Fibroblast of mammary gland (primary cell): ENCODE data around the gene CTTNBP2NL.

Experiments
- DNase-seq: peaks from one replicate; pipeline ENCODE4 v3.0.0-alpha.2; 2010; ENCODE audit warnings: low read depth
- H3K4me3 ChIP-seq: 2 replicates; pipeline ENCODE4 v1.5.1; 2011; ENCODE audit warnings: low read depth, mild to moderate bottlenecking, low read length, moderate library complexity; ENCODE audit not compliant: control insufficient read depth
- TF ChIP-seq, protein P1 (sequence below): conservative IDR thresholded peaks from 2 replicates; pipeline ENCODE4 v1.5.1; 2011; ENCODE audit warnings: low read depth, low read length, inconsistent platforms; ENCODE audit not compliant: control insufficient read depth, insufficient read depth

Gene CTTNBP2NL, protein sequence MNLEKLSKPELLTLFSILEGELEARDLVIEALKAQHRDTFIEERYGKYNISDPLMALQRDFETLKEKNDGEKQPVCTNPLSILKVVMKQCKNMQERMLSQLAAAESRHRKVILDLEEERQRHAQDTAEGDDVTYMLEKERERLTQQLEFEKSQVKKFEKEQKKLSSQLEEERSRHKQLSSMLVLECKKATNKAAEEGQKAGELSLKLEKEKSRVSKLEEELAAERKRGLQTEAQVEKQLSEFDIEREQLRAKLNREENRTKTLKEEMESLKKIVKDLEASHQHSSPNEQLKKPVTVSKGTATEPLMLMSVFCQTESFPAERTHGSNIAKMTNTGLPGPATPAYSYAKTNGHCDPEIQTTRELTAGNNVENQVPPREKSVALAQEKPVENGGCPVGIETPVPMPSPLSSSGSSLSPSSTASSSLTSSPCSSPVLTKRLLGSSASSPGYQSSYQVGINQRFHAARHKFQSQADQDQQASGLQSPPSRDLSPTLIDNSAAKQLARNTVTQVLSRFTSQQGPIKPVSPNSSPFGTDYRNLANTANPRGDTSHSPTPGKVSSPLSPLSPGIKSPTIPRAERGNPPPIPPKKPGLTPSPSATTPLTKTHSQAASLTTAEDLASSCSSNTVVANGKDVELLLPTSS

DNA sequence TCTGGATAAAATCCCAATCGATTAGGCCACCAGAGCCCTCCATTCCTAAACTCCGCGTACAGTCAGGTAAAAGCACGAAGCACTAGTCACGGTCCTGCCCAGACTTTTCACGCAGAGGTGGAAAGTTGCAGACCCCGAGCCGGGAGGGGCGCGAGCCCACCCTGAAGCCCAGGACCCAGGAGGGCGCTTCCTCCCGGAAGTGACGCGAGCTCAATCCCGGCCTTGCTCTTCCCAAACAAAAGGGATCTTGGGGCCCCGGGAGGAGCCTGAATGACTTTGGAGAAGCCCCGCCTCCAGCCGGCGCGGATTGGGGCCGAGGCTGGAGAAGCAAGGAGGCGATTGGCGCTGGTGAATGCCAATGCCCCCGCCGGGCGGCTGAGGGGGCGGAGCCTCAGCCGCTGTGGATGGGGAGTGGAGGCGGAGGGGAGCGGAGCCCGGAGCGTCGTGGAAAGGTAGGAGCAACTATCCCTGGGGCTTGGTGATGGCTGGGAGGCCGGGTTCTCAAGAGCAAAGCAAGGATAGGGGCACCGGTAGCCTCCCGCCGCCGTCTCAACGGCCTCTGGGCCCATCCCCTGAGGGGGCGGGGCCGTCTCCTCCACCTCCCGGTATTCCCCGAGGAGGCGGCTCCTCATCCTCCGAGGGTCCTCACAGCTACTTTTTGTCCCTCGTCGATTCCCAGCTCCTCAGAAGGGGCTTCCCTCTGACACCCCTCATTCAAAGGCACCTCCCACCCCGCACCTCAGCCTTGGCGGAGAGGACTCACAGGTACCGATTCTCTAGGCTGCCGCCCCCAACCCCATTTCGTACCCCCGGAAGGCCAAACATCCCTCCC lies at the start of gene CTTNBP2NL:
Gene CTTNBP2NL, plus strand, starts transcription at position 394 of the 832 bp plus-strand sequence. CDS start 19,952 bp downstream, outside the sequence.
- peak within 1 kb of the TSS; percentile 99 for H3K4me3 ChIP-seq
- TF ChIP-seq, protein P1, sequence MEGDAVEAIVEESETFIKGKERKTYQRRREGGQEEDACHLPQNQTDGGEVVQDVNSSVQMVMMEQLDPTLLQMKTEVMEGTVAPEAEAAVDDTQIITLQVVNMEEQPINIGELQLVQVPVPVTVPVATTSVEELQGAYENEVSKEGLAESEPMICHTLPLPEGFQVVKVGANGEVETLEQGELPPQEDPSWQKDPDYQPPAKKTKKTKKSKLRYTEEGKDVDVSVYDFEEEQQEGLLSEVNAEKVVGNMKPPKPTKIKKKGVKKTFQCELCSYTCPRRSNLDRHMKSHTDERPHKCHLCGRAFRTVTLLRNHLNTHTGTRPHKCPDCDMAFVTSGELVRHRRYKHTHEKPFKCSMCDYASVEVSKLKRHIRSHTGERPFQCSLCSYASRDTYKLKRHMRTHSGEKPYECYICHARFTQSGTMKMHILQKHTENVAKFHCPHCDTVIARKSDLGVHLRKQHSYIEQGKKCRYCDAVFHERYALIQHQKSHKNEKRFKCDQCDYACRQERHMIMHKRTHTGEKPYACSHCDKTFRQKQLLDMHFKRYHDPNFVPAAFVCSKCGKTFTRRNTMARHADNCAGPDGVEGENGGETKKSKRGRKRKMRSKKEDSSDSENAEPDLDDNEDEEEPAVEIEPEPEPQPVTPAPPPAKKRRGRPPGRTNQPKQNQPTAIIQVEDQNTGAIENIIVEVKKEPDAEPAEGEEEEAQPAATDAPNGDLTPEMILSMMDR = no peak
- peak; percentile 91 for DNase-seq

DNA sequence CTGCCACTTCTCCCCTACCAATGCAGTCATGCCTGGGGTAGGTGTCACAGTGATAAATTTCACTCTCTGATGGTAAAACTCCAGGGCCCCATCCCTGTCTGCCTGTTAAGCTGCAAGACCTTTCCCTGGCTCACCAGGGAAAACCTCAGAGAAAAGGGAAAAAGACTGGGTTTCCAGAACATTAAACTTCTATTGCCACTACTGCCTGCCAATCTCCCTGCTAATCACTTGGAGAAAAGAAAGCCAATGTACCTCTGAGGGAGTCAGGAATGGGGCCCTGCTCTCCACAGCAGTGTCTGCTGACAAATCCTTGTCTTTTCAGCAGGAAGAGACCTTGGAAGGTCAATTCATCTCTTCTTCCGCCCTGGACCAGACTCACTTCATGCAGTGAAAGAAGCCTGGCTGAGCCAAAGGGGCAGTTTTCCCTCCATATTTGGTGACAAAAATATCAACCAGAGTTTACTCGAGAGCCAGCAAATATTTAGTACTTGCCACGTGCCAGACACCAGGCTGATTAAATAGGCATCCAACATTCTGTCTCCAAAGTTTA lies 49.1 kb upstream of the CTTNBP2NL start:
- DNase-seq = no peak
- TF ChIP-seq, protein P1 = no peak
- H3K4me3 ChIP-seq = no peak overlapping the region

DNA sequence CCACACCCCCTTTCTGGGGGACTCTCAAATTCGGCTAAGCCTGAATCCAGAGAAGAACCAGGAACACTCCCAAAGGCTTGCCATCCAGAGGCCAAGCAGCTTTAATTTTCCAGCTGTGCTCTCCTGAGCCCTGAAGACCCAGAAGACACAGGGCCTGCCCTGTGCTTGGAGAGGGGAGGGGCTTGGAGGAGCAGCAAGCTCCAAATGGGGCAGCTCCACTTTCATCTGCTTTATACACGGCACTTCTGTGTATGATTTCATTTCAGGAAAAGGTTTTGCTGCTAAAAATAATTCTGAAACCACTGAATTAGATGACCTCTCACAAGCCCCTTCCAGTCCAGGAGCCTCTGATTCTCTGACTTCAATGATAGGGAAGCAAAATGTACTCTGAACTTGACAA lies 39.2 kb upstream of the CTTNBP2NL start:
- no peak for DNase-seq
- TF ChIP-seq, protein P1 = no peak
- H3K4me3 ChIP-seq = no peak overlapping the region

DNA sequence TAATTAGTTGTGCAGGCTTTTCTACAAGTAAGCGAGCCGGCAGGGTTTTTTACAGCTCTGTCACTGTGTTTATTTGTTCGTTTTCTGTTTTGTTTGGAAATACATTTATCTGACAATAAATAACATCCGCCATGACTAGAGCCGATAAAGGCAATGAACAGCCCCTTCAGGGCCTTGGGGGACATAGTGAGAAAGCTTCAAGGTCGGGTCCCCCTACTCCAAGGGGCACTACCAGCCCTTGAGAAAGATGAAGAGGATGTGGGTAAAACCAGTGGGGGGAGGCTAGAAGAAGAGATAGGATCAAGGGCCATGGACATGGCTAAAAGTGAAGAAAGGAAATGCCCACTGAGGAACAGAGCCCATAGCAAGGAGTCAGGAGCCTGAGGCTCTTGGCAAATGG lies 38.5 kb upstream of the CTTNBP2NL start:
- no peak for DNase-seq
- no peak overlapping the region for H3K4me3 ChIP-seq
- TF ChIP-seq, protein P1 = no peak

DNA sequence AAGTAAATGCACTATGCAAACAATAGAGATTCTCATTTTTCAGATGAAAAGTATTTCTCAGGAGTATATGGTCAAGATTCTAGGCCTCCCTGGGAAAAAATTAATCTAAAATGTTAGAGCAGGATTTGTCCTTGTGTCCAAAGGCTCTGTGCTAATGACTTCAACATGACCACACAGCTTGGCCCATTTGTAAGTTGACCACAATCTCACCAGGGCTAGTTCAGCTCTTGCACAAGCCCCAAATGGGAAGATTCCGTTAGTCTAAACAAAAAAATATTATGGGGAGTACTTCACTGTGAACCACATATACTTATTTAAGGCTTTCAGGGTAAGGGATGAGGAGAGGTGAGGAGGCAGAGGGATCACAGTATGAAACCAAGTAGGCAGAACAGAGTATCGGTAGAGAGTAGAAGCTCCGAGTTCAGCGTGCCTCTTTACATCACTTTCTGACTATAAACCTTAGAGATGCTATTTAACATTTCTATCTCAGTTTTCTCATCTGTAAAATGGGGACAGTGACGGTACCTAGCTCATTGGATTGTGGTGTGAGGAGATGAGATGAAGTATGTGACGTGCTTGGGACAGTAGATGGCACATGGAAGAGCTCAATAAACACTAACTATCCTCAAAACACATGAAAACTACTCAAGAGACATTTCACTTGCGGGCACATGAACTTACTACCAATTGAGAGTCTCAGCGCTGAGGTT lies 37.8 kb upstream of the CTTNBP2NL start:
- TF ChIP-seq, protein P1 = no peak
- peak; percentile 70 for DNase-seq
- H3K4me3 ChIP-seq = no peak overlapping the region

DNA sequence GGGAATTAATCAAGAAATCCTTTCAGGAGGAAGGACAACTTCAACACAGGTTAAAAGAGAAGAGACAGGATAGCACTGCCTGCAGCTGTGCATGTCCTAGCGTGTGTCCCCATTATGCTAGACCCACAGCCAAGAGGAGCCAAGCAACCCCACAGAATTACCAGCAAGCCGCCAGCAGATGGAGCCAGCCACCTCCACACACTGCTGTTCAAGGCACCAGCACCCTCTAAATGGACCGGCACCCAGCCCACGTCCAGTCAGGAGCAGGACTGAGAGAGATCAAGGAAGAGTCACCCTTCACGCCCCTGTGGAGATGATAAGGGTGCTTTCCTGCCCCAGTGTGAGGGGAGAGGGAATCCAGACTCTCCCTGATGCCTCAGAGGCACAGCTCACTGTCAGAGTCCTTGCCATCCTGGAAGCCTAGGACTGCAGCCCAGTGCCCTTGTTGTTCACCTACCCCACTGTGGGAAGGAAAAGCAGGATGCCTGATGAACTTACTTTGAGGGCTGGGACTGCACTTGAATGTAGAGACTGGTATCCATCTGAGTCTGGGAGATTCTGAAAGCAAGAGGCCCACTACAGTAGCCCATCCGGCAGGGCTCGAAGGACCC lies 37.1 kb upstream of the CTTNBP2NL start:
- peak; percentile 71 for DNase-seq
- TF ChIP-seq, protein P1 = peak; percentile 90
- H3K4me3 ChIP-seq = no peak overlapping the region
